Esophagus squamous epithelium (tissue), 4 donors: Measurements from ENCODE around the gene NUTM2E.
"Not testable (repeated sequence)": the region's sequence is repeated elsewhere in the genome, so short reads cannot be mapped to it uniquely, and the experiment has no call there.

ENCODE experiments used
- POLR2A ChIP-seq, 4 donors: fragments of 450-650 bp; IDR thresholded peaks; one replicate each; pipeline ENCODE4 v1.6.1; 2017; ENCODE audit warnings: antibody characterized with exemption in 4 of 4, mild to moderate bottlenecking in 4 of 4, moderate library complexity in 3 of 4
- TF ChIP-seq, protein P1 (sequence below), 6 experiments: fragments of 450-650 bp in 4 of 6; fragments of 200-600 bp in 2 of 6; sonication (generic) in 2 of 6; IDR thresholded peaks; one replicate each; pipeline ENCODE4 v1.5.1; 2016 to 2019; ENCODE audit warnings: antibody characterized with exemption in 6 of 6, mild to moderate bottlenecking in 4 of 6, moderate library complexity in 4 of 6

DNA sequence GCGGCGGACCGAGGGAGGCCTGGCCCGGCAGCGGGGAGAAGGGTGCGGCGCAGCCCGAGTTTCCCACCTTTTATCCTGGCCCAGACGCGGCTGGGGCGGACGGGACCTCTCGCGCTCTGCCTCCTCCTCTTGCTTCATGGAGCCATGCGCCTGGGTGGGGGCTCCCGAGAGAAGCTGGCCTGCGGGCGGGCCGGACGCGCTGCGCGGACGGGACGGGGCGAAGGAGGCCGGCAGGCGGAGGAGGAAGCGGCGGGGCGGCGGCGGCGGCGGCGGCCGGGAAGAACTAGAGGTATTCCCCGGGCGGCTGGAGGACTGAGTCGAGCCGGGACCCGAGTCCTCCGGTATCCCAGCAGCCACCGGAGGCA lies 426 bp upstream of the NUTM2E start:
- TF ChIP-seq, protein P1, sequence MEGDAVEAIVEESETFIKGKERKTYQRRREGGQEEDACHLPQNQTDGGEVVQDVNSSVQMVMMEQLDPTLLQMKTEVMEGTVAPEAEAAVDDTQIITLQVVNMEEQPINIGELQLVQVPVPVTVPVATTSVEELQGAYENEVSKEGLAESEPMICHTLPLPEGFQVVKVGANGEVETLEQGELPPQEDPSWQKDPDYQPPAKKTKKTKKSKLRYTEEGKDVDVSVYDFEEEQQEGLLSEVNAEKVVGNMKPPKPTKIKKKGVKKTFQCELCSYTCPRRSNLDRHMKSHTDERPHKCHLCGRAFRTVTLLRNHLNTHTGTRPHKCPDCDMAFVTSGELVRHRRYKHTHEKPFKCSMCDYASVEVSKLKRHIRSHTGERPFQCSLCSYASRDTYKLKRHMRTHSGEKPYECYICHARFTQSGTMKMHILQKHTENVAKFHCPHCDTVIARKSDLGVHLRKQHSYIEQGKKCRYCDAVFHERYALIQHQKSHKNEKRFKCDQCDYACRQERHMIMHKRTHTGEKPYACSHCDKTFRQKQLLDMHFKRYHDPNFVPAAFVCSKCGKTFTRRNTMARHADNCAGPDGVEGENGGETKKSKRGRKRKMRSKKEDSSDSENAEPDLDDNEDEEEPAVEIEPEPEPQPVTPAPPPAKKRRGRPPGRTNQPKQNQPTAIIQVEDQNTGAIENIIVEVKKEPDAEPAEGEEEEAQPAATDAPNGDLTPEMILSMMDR (IDR thresholded peaks at IDR 0.05): not testable (repeated sequence)
- TF ChIP-seq POLR2A (IDR thresholded peaks at IDR 0.05): not testable (repeated sequence)
